Body of pancreas (tissue), 4 donors: ENCODE data around the gene LITAFD. TPM values are rescaled to one million over a fixed set of nuclear protein-coding genes. Genes with fewer than 3 reads are reported as not detected.

Source experiments
- ATAC-seq: fragments of 150-250 bp; one replicate; pipeline ENCODE4 v1.9.1; 2016
- DNase-seq, 4 donors: peaks; one replicate each; pipeline ENCODE4 v3.0.0-alpha.2; 2019
- H3K27ac ChIP-seq, 4 donors: fragments of 200-600 bp; sonication (generic); 1 replicate in 3 of 4; 2 replicates in 1 of 4; pipeline versions ENCODE4 v1.5.1 to v1.6.1; 2016 to 2019; ENCODE audit warnings: mild to moderate bottlenecking in 1 of 4, mixed read lengths in 1 of 4, moderate library complexity in 1 of 4
- H3K27me3 ChIP-seq, 2 donors: fragments of 200-600 bp; sonication (generic); one replicate each; pipeline ENCODE4 v1.6.0; 2016; ENCODE audit warnings: mild to moderate bottlenecking in 1 of 2
- H3K36me3 ChIP-seq, 2 donors: fragments of 200-600 bp; sonication (generic); replicated peaks in 1 of 2; 2 replicates each; pipeline ENCODE4 v1.5.1; 2016; ENCODE audit warnings: low read depth in 2 of 2; ENCODE audit not compliant: insufficient read depth in 1 of 2
- H3K4me1 ChIP-seq: fragments of 200-600 bp; sonication (generic); one replicate; pipeline ENCODE4 v1.6.0; 2016
- H3K4me3 ChIP-seq, 2 donors: fragments of 200-600 bp; sonication (generic); 1 replicate in 1 of 2; 2 replicates in 1 of 2; pipeline ENCODE4 v1.5.1; 2016 to 2019
- H3K9me3 ChIP-seq, 3 donors: fragments of 200-600 bp; sonication (generic); 1 replicate in 2 of 3; 2 replicates in 1 of 3; pipeline ENCODE4 v1.5.1; 2016
- CTCF ChIP-seq, 7 experiments: fragments of 450-650 bp in 4 of 7; fragments of 200-600 bp in 3 of 7; sonication (generic) in 3 of 7; IDR thresholded peaks; one replicate each; pipeline ENCODE4 v1.5.1; 2016 to 2019; ENCODE audit warnings: antibody characterized with exemption in 7 of 7
- POLR2A ChIP-seq, 3 donors: fragments of 450-650 bp; IDR thresholded peaks; one replicate each; pipeline ENCODE4 v1.6.1; 2016; ENCODE audit warnings: antibody characterized with exemption in 3 of 3, mild to moderate bottlenecking in 2 of 3
- WGBS, 2 donors: methylation state at CpG; one replicate each; pipeline ENCODE4 v1.1.5; 2017; 5-methylcytosine and 5-hydroxymethylcytosine counted together
- intact Hi-C: fragments of 100-400 bp; cut with DNase I; formaldehyde crosslinking; loops from one replicate; pipeline ENCODE4 v1.15.1; 2023
- total RNA-seq, 2 donors: library from RNA; depleted of rRNA; stranded (reverse); fragments of >200 nt; gene quantifications; one replicate each; pipeline ENCODE4 v1.1.0, GENCODE V29; 2016

The LITAFD gene
- total RNA-seq, 2 donors from 2014 or later: not detected

- H3K27ac ChIP-seq: no peak overlapping the region
- ATAC-seq: peak; percentile 36
- 8 to 14% methylated on average over 14 to 20 of the region's 20 CpGs for WGBS, 2 donors
- no peaks in the 10 kb centered on the region for H3K9me3 ChIP-seq
- H3K4me3 ChIP-seq: no peak overlapping the region
- DNase-seq: peak in 2 of 4 donors; percentile 44 to 45
- peak in 1 of 7 experiments; percentile 3 for TF ChIP-seq CTCF (IDR thresholded peaks at IDR 0.05)
- TF ChIP-seq POLR2A (IDR thresholded peaks at IDR 0.05): no peak
- peaks cover 14% of the 10 kb centered on the region for H3K4me1 ChIP-seq
- intact Hi-C loops: loop anchor here (10.0 kb wide), 1 partner anchor 321 kb away; no protein-coding TSS in a partner anchor
- no peaks in the 10 kb centered on the region for H3K27me3 ChIP-seq
- no peaks in the 10 kb centered on the region for H3K36me3 ChIP-seq
These were observed 3.8 kb downstream of the LITAFD start for GRCh38 chr16:8885674-8886592.

DNA sequence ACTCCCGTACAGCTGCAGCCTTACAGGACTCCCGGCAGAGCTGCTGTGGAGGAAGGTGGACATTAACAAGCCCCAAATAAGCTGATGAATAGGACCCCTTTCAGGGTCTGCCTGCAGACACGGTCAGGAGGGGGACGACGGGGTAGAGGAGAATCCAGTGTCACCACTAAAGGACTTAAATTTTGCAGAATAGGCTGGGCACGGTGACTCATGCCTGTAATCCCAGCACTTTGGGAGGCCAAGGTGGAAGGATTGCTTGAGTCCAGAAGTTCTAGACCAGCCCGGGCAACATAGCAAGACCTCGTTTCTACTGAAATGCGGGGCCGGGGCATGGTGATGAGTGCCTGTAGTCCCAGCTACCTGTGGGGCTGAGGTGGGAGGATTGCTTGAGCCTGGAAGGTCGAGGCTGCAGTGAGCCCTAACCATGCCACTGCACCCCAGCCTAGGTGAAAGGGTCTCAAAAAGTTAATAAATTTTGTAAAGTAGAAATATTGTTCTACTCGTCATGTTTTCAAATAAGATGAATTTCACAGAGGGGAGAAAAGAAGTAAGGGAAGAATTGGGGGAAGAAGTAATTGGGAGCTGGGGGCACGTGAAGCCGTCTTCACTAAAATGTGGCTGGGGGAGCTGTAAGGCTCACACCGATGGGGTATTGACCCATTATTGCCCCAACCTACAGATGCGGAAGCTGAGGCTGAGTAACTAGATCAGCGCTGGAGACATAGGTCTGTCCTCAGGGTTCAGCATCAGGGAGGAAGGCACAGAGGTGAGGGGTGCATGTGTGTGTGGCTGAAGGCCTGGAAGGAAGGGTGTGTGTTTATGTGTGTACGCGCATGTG lies 4.7 kb downstream of the LITAFD start:
- no peak overlapping the region for H3K4me3 ChIP-seq

DNA sequence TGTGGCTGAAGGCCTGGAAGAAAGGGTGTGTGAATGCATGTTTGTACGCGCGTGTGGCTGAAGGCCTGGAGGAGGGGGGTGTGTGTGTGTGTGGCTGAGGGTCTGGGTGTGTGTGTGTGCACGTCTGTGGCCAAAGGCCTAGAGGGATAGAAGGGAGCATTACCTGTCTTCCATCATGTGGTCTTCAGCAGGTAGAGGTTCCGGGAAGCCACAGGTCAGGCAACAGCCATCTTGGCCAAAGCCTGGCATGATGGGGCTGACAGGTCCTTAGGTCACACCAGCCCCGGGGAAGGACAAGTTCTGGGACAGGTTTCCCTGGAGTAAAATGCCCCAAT lies 5.2 kb downstream of the LITAFD start:
- no peak for TF ChIP-seq POLR2A (IDR thresholded peaks at IDR 0.05)
- TF ChIP-seq CTCF (IDR thresholded peaks at IDR 0.05): no peak
- peaks cover 14% of the 10 kb centered on the region for H3K4me1 ChIP-seq
- intact Hi-C loops: loop anchor here (10.0 kb wide), 1 partner anchor 323 kb away; no protein-coding TSS in a partner anchor
- ATAC-seq (no peak), DNase-seq (no peak)
- H3K27ac ChIP-seq: no peak overlapping the region
- no peaks in the 10 kb centered on the region for H3K27me3 ChIP-seq
- 82 to 86% methylated on average over 5 to 6 of the region's 6 CpGs for WGBS, 2 donors
- H3K36me3 ChIP-seq: peaks cover 0 to 3% of the 10 kb centered on the region in 2 donors
- H3K4me3 ChIP-seq: no peak overlapping the region
- no peaks in the 10 kb centered on the region for H3K9me3 ChIP-seq

More for the DNA sequence above, 4.7 kb downstream of the LITAFD start:
- H3K4me1 ChIP-seq: peaks cover 14% of the 10 kb centered on the region
- ATAC-seq (no peak), DNase-seq (no peak)
- intact Hi-C loops: loop anchor here (10.0 kb wide), 1 partner anchor 322 kb away; no protein-coding TSS in a partner anchor
- TF ChIP-seq POLR2A (IDR thresholded peaks at IDR 0.05): no peak
- no peak for TF ChIP-seq CTCF (IDR thresholded peaks at IDR 0.05)
- 64 to 67% methylated on average over 19 of the region's 19 CpGs for WGBS, 2 donors
- peaks cover 0 to 3% of the 10 kb centered on the region in 2 donors for H3K36me3 ChIP-seq
- H3K9me3 ChIP-seq: no peaks in the 10 kb centered on the region
- no peaks in the 10 kb centered on the region for H3K27me3 ChIP-seq
- no peak overlapping the region for H3K27ac ChIP-seq

GRCh38 chr16:8887952-8888560 lies 5.9 kb downstream of the LITAFD start:
- TF ChIP-seq CTCF (IDR thresholded peaks at IDR 0.05): no peak
- no peak for TF ChIP-seq POLR2A (IDR thresholded peaks at IDR 0.05)
- no peak overlapping the region for H3K4me3 ChIP-seq
- WGBS, 2 donors: 73 to 92% methylated on average over 8 to 16 of the region's 16 CpGs
- ATAC-seq (no peak), DNase-seq (peak; percentile 46 to 66 (median 60))
- H3K9me3 ChIP-seq: no peaks in the 10 kb centered on the region
- peaks cover 0 to 3% of the 10 kb centered on the region in 2 donors for H3K36me3 ChIP-seq
- H3K27ac ChIP-seq: no peak overlapping the region
- H3K27me3 ChIP-seq: no peaks in the 10 kb centered on the region
- peaks cover 14% of the 10 kb centered on the region for H3K4me1 ChIP-seq
- intact Hi-C loops: loop anchor here (10.0 kb wide), 1 partner anchor 323 kb away; no protein-coding TSS in a partner anchor
